GM12878 (cell line): ENCODE results near the gene MTMR3. TPM values are rescaled to one million over a fixed set of nuclear protein-coding genes. Genes with fewer than 3 reads are reported as not detected.

Experiments
- ATAC-seq: fragments of 200-7000 bp; cut with Tn5 transposase; 3 replicates; pipeline ENCODE4 v1.9.1; 2020; ENCODE audit warnings: mild to moderate bottlenecking, moderate library complexity
- BruUV-seq: library from RNA; stranded (reverse); fragments of 400-500 nt; replicated peaks from 2 replicates; lab custom pipeline; 2021; lab: Mats Ljungman, UMichigan
- CTCF ChIA-PET: fragments of 300-600 bp; sonication (Branson Sonifier 250); formaldehyde crosslinking; extraction: SDS; loops from one replicate; lab custom pipeline; 2021; ENCODE audit warnings: inconsistent platforms; lab: Yijun Ruan, JAX
- POLR2A ChIA-PET: fragments of 350-600 bp; formaldehyde crosslinking; extraction: SDS; loops from one replicate; lab custom pipeline; 2021; ENCODE audit warnings: inconsistent platforms; lab: Charles Lee
- RAD21 ChIA-PET: fragments of 300-600 bp; sonication (Branson Sonifier 250); formaldehyde crosslinking; loops from one replicate; lab custom pipeline; 2023; ENCODE audit warnings: antibody characterized with exemption; ENCODE audit not compliant: unreplicated experiment; lab: Charles Lee
- SMC1A ChIA-PET: fragments of 300-600 bp; sonication (Branson Sonifier 250); formaldehyde crosslinking; loops from one replicate; lab custom pipeline; 2023; ENCODE audit not compliant: unreplicated experiment, uncharacterized antibody; lab: Charles Lee
- DNase-seq: peaks from one replicate; pipeline ENCODE4 v3.0.0-alpha.2; 2011; ENCODE audit warnings: low read depth, low spot score
- FAIRE-seq: peaks from 3 replicates; lab custom pipeline; 2011; peaks lifted over from hg19 to GRCh38; lab: Jason Lieb, UNC
- H2AFZ ChIP-seq: 2 replicates; pipeline ENCODE4 v1.6.0; 2011; ENCODE audit warnings: low read depth, low read length, control low read depth; ENCODE audit not compliant: control insufficient read depth
- H3K27ac ChIP-seq: 2 replicates; pipeline ENCODE4 v1.5.1; 2011; ENCODE audit warnings: control low read depth; ENCODE audit not compliant: control insufficient read depth, insufficient read depth
- H3K27me3 ChIP-seq, 2 experiments: replicated peaks in 1 of 2; 2 replicates each; pipeline versions ENCODE4 v1.6.0 to v1.6.1; 2011; ENCODE audit warnings: low read length in 1 of 2; ENCODE audit not compliant: control insufficient read depth in 2 of 2, insufficient read depth in 2 of 2
- H3K36me3 ChIP-seq, 2 experiments: 2 replicates each; pipeline ENCODE4 v1.5.1; 2011; ENCODE audit warnings: low read length in 1 of 2; ENCODE audit not compliant: control insufficient read depth in 2 of 2, insufficient read depth in 2 of 2
- H3K4me1 ChIP-seq: 2 replicates; pipeline ENCODE4 v1.6.1; 2011; ENCODE audit warnings: mild to moderate bottlenecking, low read length, moderate library complexity, mixed read lengths; ENCODE audit not compliant: control insufficient read depth, insufficient read depth
- H3K4me2 ChIP-seq: 2 replicates; pipeline ENCODE4 v1.6.0; 2011; ENCODE audit warnings: control low read depth; ENCODE audit not compliant: control insufficient read depth, insufficient read depth
- H3K4me3 ChIP-seq: fragments of 200-600 bp; sonication (generic); 2 replicates; pipeline ENCODE4 v1.5.1; 2016
- H3K79me2 ChIP-seq: 2 replicates; pipeline ENCODE4 v1.6.0; 2011; ENCODE audit warnings: low read length; ENCODE audit not compliant: control insufficient read depth, insufficient read depth
- H3K9ac ChIP-seq: 2 replicates; pipeline ENCODE4 v1.8.0; 2011; ENCODE audit warnings: low read length, control low read depth, mixed read lengths; ENCODE audit not compliant: control insufficient read depth, insufficient read depth
- H3K9me3 ChIP-seq: replicated peaks from 3 replicates; pipeline ENCODE4 v1.5.1; 2011; ENCODE audit warnings: mild to moderate bottlenecking, low read length; ENCODE audit not compliant: control insufficient read depth, insufficient read depth
- H4K20me1 ChIP-seq: 2 replicates; pipeline ENCODE4 v1.6.0; 2011; ENCODE audit not compliant: control insufficient read depth, insufficient read depth
- BRCA1 ChIP-seq: IDR thresholded peaks from 2 replicates; pipeline ENCODE4 v1.6.1; 2011; ENCODE audit warnings: low read depth, low read length, improper control_type of control experiment
- CHD1 ChIP-seq: IDR thresholded peaks from 2 replicates; pipeline ENCODE4 v1.6.1; 2012; ENCODE audit warnings: low read depth, low read length, improper control_type of control experiment
- CREB1 ChIP-seq: IDR thresholded peaks from 2 replicates; pipeline ENCODE4 v1.6.1; 2012; ENCODE audit warnings: low read depth, mild to moderate bottlenecking, inconsistent platforms
- CREM ChIP-seq: IDR thresholded peaks from 2 replicates; pipeline ENCODE4 v1.6.1; 2014; ENCODE audit warnings: antibody characterized with exemption, low read depth
- EGR1 ChIP-seq, 2 experiments: IDR thresholded peaks; 1 replicate in 1 of 2; 2 replicates in 1 of 2; pipeline ENCODE4 v1.6.1; 2011 to 2012; ENCODE audit warnings: low read depth in 2 of 2, low read length in 2 of 2, borderline replicate concordance in 1 of 2, mild to moderate bottlenecking in 1 of 2, moderate library complexity in 1 of 2
- FOXK2 ChIP-seq: fragments of 450-650 bp; IDR thresholded peaks from 2 replicates; pipeline ENCODE4 v1.6.1; 2017; ENCODE audit warnings: mild to moderate bottlenecking, moderate library complexity
- KAT2A ChIP-seq: conservative IDR thresholded peaks from 2 replicates; pipeline ENCODE4 v1.6.1; 2011; ENCODE audit warnings: low read depth, low read length; ENCODE audit not compliant: control insufficient read depth
- LARP7 ChIP-seq: fragments of 450-650 bp; IDR thresholded peaks from 2 replicates; pipeline ENCODE4 v1.6.1; 2017; ENCODE audit warnings: mild to moderate bottlenecking
- MTA3 ChIP-seq: IDR thresholded peaks from 2 replicates; pipeline ENCODE4 v1.6.1; 2012; ENCODE audit warnings: low read length, inconsistent platforms, borderline replicate concordance
- RAD51 ChIP-seq: fragments of 450-650 bp; IDR thresholded peaks from 2 replicates; pipeline ENCODE4 v1.6.1; 2016; ENCODE audit warnings: moderate library complexity, mild to moderate bottlenecking, inconsistent platforms
- SPI1 ChIP-seq: IDR thresholded peaks from 2 replicates; pipeline ENCODE4 v1.6.1; 2011; ENCODE audit warnings: low read depth, mild to moderate bottlenecking, low read length, moderate library complexity, borderline replicate concordance; ENCODE audit not compliant: insufficient read depth
- TCF3 ChIP-seq: IDR thresholded peaks from 2 replicates; pipeline ENCODE4 v1.6.1; 2012; ENCODE audit warnings: low read depth, mild to moderate bottlenecking, low read length, borderline replicate concordance; ENCODE audit not compliant: insufficient read depth
- ZBED1 ChIP-seq: IDR thresholded peaks from 2 replicates; pipeline ENCODE4 v1.6.1; 2016; ENCODE audit warnings: borderline replicate concordance
- ZNF24 ChIP-seq: fragments of 450-650 bp; IDR thresholded peaks from 2 replicates; pipeline ENCODE4 v1.6.1; 2017; ENCODE audit warnings: antibody characterized with exemption, mild to moderate bottlenecking
- ZNF384 ChIP-seq: IDR thresholded peaks from 2 replicates; pipeline ENCODE4 v1.6.1; 2012; ENCODE audit warnings: low read depth, mild to moderate bottlenecking, low read length, improper control_type of control experiment, borderline replicate concordance
- WGBS: methylation state at CpG from one replicate; pipeline ENCODE4 v1.1.6; 2016; ENCODE audit warnings: low lambda C conversion rate; ENCODE audit not compliant: insufficient replicate concordance, insufficient coverage; ENCODE audit errors: missing lambda C conversion rate; 5-methylcytosine and 5-hydroxymethylcytosine counted together
- in situ Hi-C: fragments of 300-500 bp; cut with MboI; formaldehyde crosslinking; loops from 9 replicates; pipeline ENCODE4 v1.14.3; 2018; ENCODE audit warnings: mixed read lengths
- intact Hi-C: fragments of 100-400 bp; cut with micrococcal nuclease; formaldehyde crosslinking; loops from one replicate; pipeline ENCODE4 v1.14.2; 2022; ENCODE audit not compliant: unreplicated experiment
- polyA plus RNA-seq, 11 experiments: library from polyadenylated mRNA; depleted of rRNA in 4 of 11; unstranded in 6 of 11; stranded (reverse) in 5 of 11; fragments of >200 nt; fragmentation: Nextera tagmentation in 4 of 11; fragmentation: Illumina TruSeq in 1 of 11; extraction: Ambion mirVana in 4 of 11; extraction: Trizol in 1 of 11; gene quantifications; 1 replicate in 1 of 11; 2 replicates in 10 of 11; pipeline versions ENCODE4 v1.2.1 to v1.2.3, GENCODE V29; 2011 to 2016; ENCODE audit warnings: inconsistent platforms in 2 of 11, missing spikeins in 2 of 11, low read depth in 1 of 11
- total RNA-seq, 4 experiments: library from RNA; depleted of rRNA in 3 of 4; stranded (reverse); fragments of >200 nt in 3 of 4; fragmentation: Illumina TruSeq in 1 of 4; extraction: Trizol in 1 of 4; gene quantifications; 2 replicates each; pipeline versions ENCODE4 v1.2.1 to v1.2.3, GENCODE V29; 2013 to 2021
- TF ChIP-seq, protein P1 (sequence below): fragments of 450-650 bp; IDR thresholded peaks from 2 replicates; pipeline ENCODE4 v1.6.1; 2016; ENCODE audit warnings: mild to moderate bottlenecking
- TF ChIP-seq, protein P2 (sequence below), 3 experiments: IDR thresholded peaks in 2 of 3; conservative IDR thresholded peaks in 1 of 3; 2 replicates each; pipeline ENCODE4 v1.5.1; 2011; ENCODE audit warnings: low read depth in 3 of 3, low read length in 3 of 3, mild to moderate bottlenecking in 3 of 3, control low read depth in 2 of 3, moderate library complexity in 2 of 3, inconsistent platforms in 1 of 3, mixed read lengths in 1 of 3; ENCODE audit not compliant: control insufficient read depth in 2 of 3, insufficient read depth in 1 of 3; ENCODE audit errors: extremely low read depth in 1 of 3
- TF ChIP-seq, protein P3 (sequence below): fragments of 450-650 bp; IDR thresholded peaks from 2 replicates; pipeline ENCODE4 v1.6.1; 2018; ENCODE audit warnings: mild to moderate bottlenecking, low read depth, moderate library complexity; ENCODE audit not compliant: partially characterized antibody
- TF ChIP-seq, protein P4 (sequence below): fragments of 150-350 bp; IDR thresholded peaks from 2 replicates; pipeline ENCODE4 v1.6.1; 2014; ENCODE audit warnings: mild to moderate bottlenecking, low read depth, low read length

MTMR3 gene
- total and polyA plus RNA-seq, 10 of the 15 experiments (the other 5 are each of a cell fraction or from before 2014, with no cell fraction given), result 1.4 to 23.7 (median 10.6) TPM

DNA sequence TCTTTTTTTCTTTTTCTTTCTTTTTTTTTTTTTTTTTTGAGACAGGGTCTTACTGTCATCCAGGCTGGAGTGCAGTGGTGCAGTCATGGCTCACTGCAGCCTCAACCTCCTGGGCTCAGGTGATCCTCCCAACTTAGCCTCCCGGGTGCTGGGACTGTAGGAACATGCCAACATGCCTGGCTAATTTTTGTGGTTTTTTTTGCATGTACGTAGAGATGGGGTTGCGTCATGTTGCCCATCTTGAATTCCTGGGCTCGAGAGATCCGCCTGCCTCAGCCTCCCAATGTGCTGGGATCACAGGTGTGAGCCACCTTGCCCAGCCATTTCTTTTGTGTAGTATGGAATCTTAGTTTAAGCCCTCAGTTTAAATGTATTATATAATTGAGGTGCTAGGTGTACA, 20.4 kb downstream of the MTMR3 start:
- ChIA-PET RAD21 (no interaction called here), CTCF (interaction anchor here (1.1 kb wide), 1 partner anchor 214 kb away, joined by 4 read pairs; no protein-coding TSS in a partner anchor), POLR2A (no interaction called here), SMC1A (interaction anchor here (0.8 to 1.0 kb wide), 2 partner anchors 15 to 50 kb away, joined by 3 read pairs; no protein-coding TSS in a partner anchor)
- Histone ChIP-seq H4K20me1 (no peaks in the 10 kb centered on the region), H3K27ac (no peak overlapping the region), H3K36me3 (no peaks in the 10 kb centered on the region), H3K4me1 (no peaks in the 10 kb centered on the region), H3K9ac (no peak overlapping the region), H3K9me3 (no peaks in the 10 kb centered on the region), H3K4me2 (no peak overlapping the region), H3K27me3 (no peaks in the 10 kb centered on the region), H3K4me3 (no peak overlapping the region), H2AFZ (no peak overlapping the region), H3K79me2 (no peaks in the 10 kb centered on the region; the same call in none of the 2 replicates)
- intact Hi-C loops (no loop called here), in situ Hi-C loops (no loop called here)
- no peak for DNase-seq
- WGBS, result 98% methylated on average over 5 of the region's 5 CpGs
- ATAC-seq, result no peak
- FAIRE-seq, result no peak
- no TSS peak for BruUV-seq
- TF ChIP-seq, protein P1, sequence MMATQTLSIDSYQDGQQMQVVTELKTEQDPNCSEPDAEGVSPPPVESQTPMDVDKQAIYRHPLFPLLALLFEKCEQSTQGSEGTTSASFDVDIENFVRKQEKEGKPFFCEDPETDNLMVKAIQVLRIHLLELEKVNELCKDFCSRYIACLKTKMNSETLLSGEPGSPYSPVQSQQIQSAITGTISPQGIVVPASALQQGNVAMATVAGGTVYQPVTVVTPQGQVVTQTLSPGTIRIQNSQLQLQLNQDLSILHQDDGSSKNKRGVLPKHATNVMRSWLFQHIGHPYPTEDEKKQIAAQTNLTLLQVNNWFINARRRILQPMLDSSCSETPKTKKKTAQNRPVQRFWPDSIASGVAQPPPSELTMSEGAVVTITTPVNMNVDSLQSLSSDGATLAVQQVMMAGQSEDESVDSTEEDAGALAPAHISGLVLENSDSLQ, result no peak
- TF ChIP-seq EGR1 (IDR thresholded peaks at IDR 0.05; ENCODE audit: borderline replicate concordance in 1 of 2, low read depth in 2 of 2, low read length in 2 of 2), result no peak
- no peak for TF ChIP-seq ZNF24
- TF ChIP-seq ZBED1, result no peak
- no peak for TF ChIP-seq RAD51
- TF ChIP-seq CREM, result no peak
- no peak for TF ChIP-seq KAT2A
- no peak for TF ChIP-seq ZNF384
- no peak for TF ChIP-seq SPI1
- TF ChIP-seq, protein P2, sequence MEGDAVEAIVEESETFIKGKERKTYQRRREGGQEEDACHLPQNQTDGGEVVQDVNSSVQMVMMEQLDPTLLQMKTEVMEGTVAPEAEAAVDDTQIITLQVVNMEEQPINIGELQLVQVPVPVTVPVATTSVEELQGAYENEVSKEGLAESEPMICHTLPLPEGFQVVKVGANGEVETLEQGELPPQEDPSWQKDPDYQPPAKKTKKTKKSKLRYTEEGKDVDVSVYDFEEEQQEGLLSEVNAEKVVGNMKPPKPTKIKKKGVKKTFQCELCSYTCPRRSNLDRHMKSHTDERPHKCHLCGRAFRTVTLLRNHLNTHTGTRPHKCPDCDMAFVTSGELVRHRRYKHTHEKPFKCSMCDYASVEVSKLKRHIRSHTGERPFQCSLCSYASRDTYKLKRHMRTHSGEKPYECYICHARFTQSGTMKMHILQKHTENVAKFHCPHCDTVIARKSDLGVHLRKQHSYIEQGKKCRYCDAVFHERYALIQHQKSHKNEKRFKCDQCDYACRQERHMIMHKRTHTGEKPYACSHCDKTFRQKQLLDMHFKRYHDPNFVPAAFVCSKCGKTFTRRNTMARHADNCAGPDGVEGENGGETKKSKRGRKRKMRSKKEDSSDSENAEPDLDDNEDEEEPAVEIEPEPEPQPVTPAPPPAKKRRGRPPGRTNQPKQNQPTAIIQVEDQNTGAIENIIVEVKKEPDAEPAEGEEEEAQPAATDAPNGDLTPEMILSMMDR (IDR thresholded peaks at IDR 0.05 in 2 of 3, conservative IDR thresholded peaks at IDR 0.05 in 1 of 3; ENCODE audit: control insufficient read depth in 2 of 3, extremely low read depth in 1 of 3, insufficient read depth in 1 of 3, low read depth in 3 of 3, low read length in 3 of 3), result no peak
- no peak for TF ChIP-seq TCF3
- no peak for TF ChIP-seq CHD1
- no peak for TF ChIP-seq BRCA1
- no peak for TF ChIP-seq FOXK2
- TF ChIP-seq MTA3, result no peak
- TF ChIP-seq, protein P3, sequence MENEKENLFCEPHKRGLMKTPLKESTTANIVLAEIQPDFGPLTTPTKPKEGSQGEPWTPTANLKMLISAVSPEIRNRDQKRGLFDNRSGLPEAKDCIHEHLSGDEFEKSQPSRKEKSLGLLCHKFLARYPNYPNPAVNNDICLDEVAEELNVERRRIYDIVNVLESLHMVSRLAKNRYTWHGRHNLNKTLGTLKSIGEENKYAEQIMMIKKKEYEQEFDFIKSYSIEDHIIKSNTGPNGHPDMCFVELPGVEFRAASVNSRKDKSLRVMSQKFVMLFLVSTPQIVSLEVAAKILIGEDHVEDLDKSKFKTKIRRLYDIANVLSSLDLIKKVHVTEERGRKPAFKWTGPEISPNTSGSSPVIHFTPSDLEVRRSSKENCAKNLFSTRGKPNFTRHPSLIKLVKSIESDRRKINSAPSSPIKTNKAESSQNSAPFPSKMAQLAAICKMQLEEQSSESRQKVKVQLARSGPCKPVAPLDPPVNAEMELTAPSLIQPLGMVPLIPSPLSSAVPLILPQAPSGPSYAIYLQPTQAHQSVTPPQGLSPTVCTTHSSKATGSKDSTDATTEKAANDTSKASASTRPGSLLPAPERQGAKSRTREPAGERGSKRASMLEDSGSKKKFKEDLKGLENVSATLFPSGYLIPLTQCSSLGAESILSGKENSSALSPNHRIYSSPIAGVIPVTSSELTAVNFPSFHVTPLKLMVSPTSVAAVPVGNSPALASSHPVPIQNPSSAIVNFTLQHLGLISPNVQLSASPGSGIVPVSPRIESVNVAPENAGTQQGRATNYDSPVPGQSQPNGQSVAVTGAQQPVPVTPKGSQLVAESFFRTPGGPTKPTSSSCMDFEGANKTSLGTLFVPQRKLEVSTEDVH, result no peak
- TF ChIP-seq CREB1, result no peak
- TF ChIP-seq LARP7, result no peak
- TF ChIP-seq, protein P4, sequence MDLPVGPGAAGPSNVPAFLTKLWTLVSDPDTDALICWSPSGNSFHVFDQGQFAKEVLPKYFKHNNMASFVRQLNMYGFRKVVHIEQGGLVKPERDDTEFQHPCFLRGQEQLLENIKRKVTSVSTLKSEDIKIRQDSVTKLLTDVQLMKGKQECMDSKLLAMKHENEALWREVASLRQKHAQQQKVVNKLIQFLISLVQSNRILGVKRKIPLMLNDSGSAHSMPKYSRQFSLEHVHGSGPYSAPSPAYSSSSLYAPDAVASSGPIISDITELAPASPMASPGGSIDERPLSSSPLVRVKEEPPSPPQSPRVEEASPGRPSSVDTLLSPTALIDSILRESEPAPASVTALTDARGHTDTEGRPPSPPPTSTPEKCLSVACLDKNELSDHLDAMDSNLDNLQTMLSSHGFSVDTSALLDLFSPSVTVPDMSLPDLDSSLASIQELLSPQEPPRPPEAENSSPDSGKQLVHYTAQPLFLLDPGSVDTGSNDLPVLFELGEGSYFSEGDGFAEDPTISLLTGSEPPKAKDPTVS, result no peak
